ENCODE measurements around the gene CDH22.

CDH22 gene

DNA sequence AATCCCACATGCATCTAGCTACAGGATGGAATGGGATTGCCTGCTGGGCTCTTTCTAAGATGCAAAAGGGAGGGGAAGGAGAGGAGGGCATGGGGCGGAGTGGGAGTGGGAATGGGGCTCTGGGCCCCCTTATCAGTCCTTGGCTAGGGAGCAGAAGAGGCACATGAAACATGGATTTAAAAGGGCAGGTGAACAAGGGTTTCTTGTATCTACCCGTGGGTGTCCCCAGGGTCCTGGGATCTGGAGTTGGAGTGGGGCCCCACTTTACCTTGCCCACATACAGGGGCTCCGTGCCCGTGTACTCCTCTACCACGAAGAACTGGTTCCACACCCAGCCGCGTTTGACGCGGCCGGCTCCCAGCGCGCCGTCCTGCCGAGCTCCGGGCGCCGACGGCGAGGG lies 57.5 kb downstream of the CDH22 start:
- TF ChIP-seq, protein P1, sequence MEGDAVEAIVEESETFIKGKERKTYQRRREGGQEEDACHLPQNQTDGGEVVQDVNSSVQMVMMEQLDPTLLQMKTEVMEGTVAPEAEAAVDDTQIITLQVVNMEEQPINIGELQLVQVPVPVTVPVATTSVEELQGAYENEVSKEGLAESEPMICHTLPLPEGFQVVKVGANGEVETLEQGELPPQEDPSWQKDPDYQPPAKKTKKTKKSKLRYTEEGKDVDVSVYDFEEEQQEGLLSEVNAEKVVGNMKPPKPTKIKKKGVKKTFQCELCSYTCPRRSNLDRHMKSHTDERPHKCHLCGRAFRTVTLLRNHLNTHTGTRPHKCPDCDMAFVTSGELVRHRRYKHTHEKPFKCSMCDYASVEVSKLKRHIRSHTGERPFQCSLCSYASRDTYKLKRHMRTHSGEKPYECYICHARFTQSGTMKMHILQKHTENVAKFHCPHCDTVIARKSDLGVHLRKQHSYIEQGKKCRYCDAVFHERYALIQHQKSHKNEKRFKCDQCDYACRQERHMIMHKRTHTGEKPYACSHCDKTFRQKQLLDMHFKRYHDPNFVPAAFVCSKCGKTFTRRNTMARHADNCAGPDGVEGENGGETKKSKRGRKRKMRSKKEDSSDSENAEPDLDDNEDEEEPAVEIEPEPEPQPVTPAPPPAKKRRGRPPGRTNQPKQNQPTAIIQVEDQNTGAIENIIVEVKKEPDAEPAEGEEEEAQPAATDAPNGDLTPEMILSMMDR (conservative IDR thresholded peaks at IDR 0.05; ENCODE audit: low read depth): no peak
- CTCF ChIA-PET: interaction anchor here (0.6 kb wide), 1 partner anchor 237 kb away, joined by 6 read pairs; no protein-coding TSS in a partner anchor
- no peak overlapping the region for H3K27ac ChIP-seq
- POLR2A ChIA-PET (ENCODE audit: low non-redundant PET): no interaction called here
- DNase-seq (ENCODE audit: low spot score): no peak

DNA sequence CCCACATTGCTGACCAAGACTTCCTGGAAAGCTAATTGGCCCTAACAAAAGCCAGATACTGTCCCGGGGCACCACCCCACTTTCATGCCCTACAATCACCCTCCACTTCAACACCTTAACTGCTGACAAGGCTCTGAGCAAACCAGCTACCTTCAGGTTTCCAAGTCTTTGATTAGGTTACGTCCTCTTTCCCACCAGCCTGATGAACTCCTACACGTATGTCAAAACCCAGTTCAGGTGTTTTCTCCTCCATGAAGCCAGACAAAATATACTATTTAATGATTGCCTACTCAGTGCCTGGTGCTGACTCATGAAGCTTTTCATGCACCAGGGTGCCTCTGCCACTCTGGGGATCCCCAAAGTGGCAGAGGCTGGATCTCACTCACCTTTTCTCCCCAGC lies 58.6 kb downstream of the CDH22 start:
- POLR2A ChIA-PET (ENCODE audit: low non-redundant PET): no interaction called here
- CTCF ChIA-PET: interaction anchor here (0.5 to 1.6 kb wide), 5 partner anchors 8 to 161 kb away, joined by 3 to 7 read pairs (median 3); no protein-coding TSS in a partner anchor
- TF ChIP-seq, protein P1 (conservative IDR thresholded peaks at IDR 0.05; ENCODE audit: low read depth): no peak
- H3K27ac ChIP-seq: no peak overlapping the region
- no peak for DNase-seq (ENCODE audit: low spot score)

DNA sequence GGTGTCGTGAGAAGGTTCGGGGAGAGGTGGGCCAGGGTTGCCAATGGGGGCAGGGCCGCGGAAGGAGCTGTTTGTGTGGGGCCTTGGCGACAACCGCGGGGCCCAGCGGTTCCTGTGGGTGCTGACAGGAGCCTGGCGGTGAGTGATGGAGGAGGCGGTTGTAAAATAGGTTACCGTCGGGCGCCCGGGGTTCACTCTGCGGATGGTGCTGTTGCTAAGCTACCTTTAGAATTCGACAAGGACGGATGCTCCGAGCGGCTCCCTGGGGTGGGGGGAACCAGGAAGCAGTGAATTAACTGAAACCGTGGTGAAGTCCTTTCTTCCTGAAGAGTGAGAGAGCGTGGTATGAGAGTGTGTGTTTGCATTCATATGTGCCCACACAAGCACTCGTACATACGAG lies 61.7 kb downstream of the CDH22 start:
- no peak overlapping the region for H3K27ac ChIP-seq
- TF ChIP-seq, protein P1 (conservative IDR thresholded peaks at IDR 0.05; ENCODE audit: low read depth): no peak
- CTCF ChIA-PET: no interaction called here
- POLR2A ChIA-PET (ENCODE audit: low non-redundant PET): no interaction called here
- DNase-seq (ENCODE audit: low spot score): no peak

DNA sequence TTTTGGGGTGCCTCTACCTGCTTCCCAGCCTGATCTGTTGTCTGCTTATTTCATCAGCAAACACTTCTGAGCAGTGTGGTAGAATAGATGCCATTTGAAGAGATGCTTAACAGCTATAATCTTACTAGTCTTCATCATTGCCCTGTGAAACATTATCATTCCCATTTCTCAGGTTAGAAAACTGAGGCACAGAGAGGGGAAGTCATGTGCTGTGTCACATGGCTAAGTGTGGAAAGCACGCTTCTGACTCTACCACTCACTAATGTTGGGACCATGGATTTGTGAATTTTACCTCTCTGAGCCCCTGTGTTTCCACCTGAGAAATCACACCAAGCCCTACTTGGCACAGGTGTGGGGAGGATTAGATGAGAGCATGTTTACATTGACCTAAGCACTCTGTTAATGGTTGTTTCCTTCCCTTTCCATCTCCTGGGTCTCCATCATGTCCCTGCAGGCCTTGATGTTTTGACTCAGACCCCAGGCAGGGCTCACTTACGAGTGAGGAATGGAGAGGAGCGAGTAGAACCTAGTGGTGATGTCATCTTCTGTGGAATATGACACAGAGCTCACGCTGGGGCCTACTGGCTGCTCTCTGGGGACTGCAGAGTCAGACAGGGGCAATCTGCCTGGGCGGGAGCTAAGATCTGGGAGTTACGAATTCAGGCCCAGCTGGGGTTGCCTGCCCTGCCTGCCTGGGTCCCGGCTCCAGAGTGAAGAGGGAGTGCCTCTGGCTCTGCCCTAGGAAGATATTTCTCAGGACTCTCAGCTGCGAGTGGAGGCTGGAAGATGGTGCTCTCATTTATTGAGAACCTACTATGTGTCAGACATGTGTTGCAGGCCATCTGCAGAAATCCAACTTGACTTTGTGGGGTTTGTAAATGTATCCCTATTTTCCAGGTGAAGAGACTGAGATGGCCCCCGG lies 64.3 kb downstream of the CDH22 start:
- CTCF ChIA-PET: interaction anchor here (0.6 kb wide), 1 partner anchor 283 kb away, joined by 3 read pairs; no protein-coding TSS in a partner anchor
- peak overlapping the region; percentile 27 for H3K27ac ChIP-seq
- POLR2A ChIA-PET (ENCODE audit: low non-redundant PET): no interaction called here
- DNase-seq (ENCODE audit: low spot score): peak; percentile 85
- TF ChIP-seq, protein P1 (conservative IDR thresholded peaks at IDR 0.05; ENCODE audit: low read depth): no peak

DNA sequence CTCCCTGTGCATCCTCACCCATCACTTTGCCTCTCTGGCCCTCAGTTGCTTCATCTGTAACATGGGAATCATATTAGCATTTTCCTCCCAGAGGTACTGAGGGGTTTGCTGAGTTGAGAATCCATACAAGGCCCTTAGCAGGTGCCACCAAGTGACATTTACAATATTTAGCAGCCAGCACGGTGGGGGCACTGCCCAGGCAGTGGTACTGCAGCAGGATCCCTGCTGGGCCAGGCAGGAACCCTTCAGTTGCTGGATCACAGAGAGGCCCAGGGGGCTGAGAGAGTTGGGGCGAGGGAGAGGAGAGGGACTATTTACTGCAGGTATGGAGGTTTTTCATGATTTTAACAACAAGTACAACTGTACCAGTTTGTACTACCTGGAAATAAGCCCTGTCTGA lies 65.9 kb downstream of the CDH22 start:
- H3K27ac ChIP-seq: no peak overlapping the region
- DNase-seq (ENCODE audit: low spot score): no peak
- TF ChIP-seq, protein P1 (conservative IDR thresholded peaks at IDR 0.05; ENCODE audit: low read depth): no peak
- CTCF ChIA-PET: interaction anchor here (0.7 kb wide), 1 partner anchor 37 kb away, joined by 4 read pairs; no protein-coding TSS in a partner anchor
- POLR2A ChIA-PET (ENCODE audit: low non-redundant PET): no interaction called here

DNA sequence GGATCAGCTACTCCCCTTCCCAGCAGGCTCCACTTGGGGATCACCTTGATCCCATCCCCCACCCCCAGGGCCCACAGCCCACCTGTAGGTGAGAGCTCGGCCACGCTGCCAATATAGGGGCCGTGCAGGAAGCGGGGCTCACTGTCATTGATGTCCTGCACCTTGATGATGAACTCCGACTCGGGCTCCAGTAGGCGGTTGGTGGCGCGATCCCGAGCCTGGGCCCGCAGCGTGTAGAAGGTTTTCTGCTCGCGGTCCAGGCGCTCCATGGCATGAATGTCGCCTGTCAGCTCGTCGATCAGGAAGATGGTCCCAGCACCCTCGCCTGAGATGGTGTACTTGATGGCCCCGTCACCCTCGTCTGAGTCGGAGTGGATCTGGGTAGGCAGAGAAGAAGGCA lies 67.4 kb downstream of the CDH22 start:
- POLR2A ChIA-PET (ENCODE audit: low non-redundant PET): no interaction called here
- no peak overlapping the region for H3K27ac ChIP-seq
- no peak for DNase-seq (ENCODE audit: low spot score)
- CTCF ChIA-PET: interaction anchor here (0.8 kb wide), 1 partner anchor 29 kb away, joined by 3 read pairs; no protein-coding TSS in a partner anchor
- TF ChIP-seq, protein P1 (conservative IDR thresholded peaks at IDR 0.05; ENCODE audit: low read depth): no peak
